GM12878 (cell line): ENCODE results near the gene TPI1. TPM values are rescaled to one million over a fixed set of nuclear protein-coding genes. Genes with fewer than 3 reads are reported as not detected.
A peak's percentile ranks its signal among the peaks of the same experiment; 100 is the strongest.

ENCODE experiments used
- ATAC-seq: fragments of 200-7000 bp; cut with Tn5 transposase; 3 replicates; pipeline ENCODE4 v1.9.1; 2020; ENCODE audit warnings: mild to moderate bottlenecking, moderate library complexity
- BruUV-seq: library from RNA; stranded (reverse); fragments of 400-500 nt; replicated peaks from 2 replicates; lab custom pipeline; 2021; lab: Mats Ljungman, UMichigan
- CTCF ChIA-PET: fragments of 300-600 bp; sonication (Branson Sonifier 250); formaldehyde crosslinking; extraction: SDS; loops from one replicate; lab custom pipeline; 2021; ENCODE audit warnings: inconsistent platforms; lab: Yijun Ruan, JAX
- POLR2A ChIA-PET: fragments of 350-600 bp; formaldehyde crosslinking; extraction: SDS; loops from one replicate; lab custom pipeline; 2021; ENCODE audit warnings: inconsistent platforms; lab: Charles Lee
- RAD21 ChIA-PET: fragments of 300-600 bp; sonication (Branson Sonifier 250); formaldehyde crosslinking; loops from one replicate; lab custom pipeline; 2023; ENCODE audit warnings: antibody characterized with exemption; ENCODE audit not compliant: unreplicated experiment; lab: Charles Lee
- SMC1A ChIA-PET: fragments of 300-600 bp; sonication (Branson Sonifier 250); formaldehyde crosslinking; loops from one replicate; lab custom pipeline; 2023; ENCODE audit not compliant: unreplicated experiment, uncharacterized antibody; lab: Charles Lee
- DNase-seq: peaks from one replicate; pipeline ENCODE4 v3.0.0-alpha.2; 2011; ENCODE audit warnings: low read depth, low spot score
- FAIRE-seq: peaks from 3 replicates; lab custom pipeline; 2011; peaks lifted over from hg19 to GRCh38; lab: Jason Lieb, UNC
- H2AFZ ChIP-seq: 2 replicates; pipeline ENCODE4 v1.6.0; 2011; ENCODE audit warnings: low read depth, low read length, control low read depth; ENCODE audit not compliant: control insufficient read depth
- H3K27ac ChIP-seq: 2 replicates; pipeline ENCODE4 v1.5.1; 2011; ENCODE audit warnings: control low read depth; ENCODE audit not compliant: control insufficient read depth, insufficient read depth
- H3K27me3 ChIP-seq, 2 experiments: replicated peaks in 1 of 2; 2 replicates each; pipeline versions ENCODE4 v1.6.0 to v1.6.1; 2011; ENCODE audit warnings: low read length in 1 of 2; ENCODE audit not compliant: control insufficient read depth in 2 of 2, insufficient read depth in 2 of 2
- H3K36me3 ChIP-seq, 2 experiments: 2 replicates each; pipeline ENCODE4 v1.5.1; 2011; ENCODE audit warnings: low read length in 1 of 2; ENCODE audit not compliant: control insufficient read depth in 2 of 2, insufficient read depth in 2 of 2
- H3K4me1 ChIP-seq: 2 replicates; pipeline ENCODE4 v1.6.1; 2011; ENCODE audit warnings: mild to moderate bottlenecking, low read length, moderate library complexity, mixed read lengths; ENCODE audit not compliant: control insufficient read depth, insufficient read depth
- H3K4me2 ChIP-seq: 2 replicates; pipeline ENCODE4 v1.6.0; 2011; ENCODE audit warnings: control low read depth; ENCODE audit not compliant: control insufficient read depth, insufficient read depth
- H3K4me3 ChIP-seq: fragments of 200-600 bp; sonication (generic); 2 replicates; pipeline ENCODE4 v1.5.1; 2016
- H3K79me2 ChIP-seq: 2 replicates; pipeline ENCODE4 v1.6.0; 2011; ENCODE audit warnings: low read length; ENCODE audit not compliant: control insufficient read depth, insufficient read depth
- H3K9ac ChIP-seq: 2 replicates; pipeline ENCODE4 v1.8.0; 2011; ENCODE audit warnings: low read length, control low read depth, mixed read lengths; ENCODE audit not compliant: control insufficient read depth, insufficient read depth
- H3K9me3 ChIP-seq: replicated peaks from 3 replicates; pipeline ENCODE4 v1.5.1; 2011; ENCODE audit warnings: mild to moderate bottlenecking, low read length; ENCODE audit not compliant: control insufficient read depth, insufficient read depth
- H4K20me1 ChIP-seq: 2 replicates; pipeline ENCODE4 v1.6.0; 2011; ENCODE audit not compliant: control insufficient read depth, insufficient read depth
- BMI1 ChIP-seq: fragments of 450-650 bp; IDR thresholded peaks from 2 replicates; pipeline ENCODE4 v1.6.1; 2016; ENCODE audit warnings: mild to moderate bottlenecking, moderate library complexity, borderline replicate concordance
- EGR1 ChIP-seq, 2 experiments: IDR thresholded peaks; 1 replicate in 1 of 2; 2 replicates in 1 of 2; pipeline ENCODE4 v1.6.1; 2011 to 2012; ENCODE audit warnings: low read depth in 2 of 2, low read length in 2 of 2, borderline replicate concordance in 1 of 2, mild to moderate bottlenecking in 1 of 2, moderate library complexity in 1 of 2
- EZH2 ChIP-seq: IDR thresholded peaks from 2 replicates; pipeline ENCODE4 v1.6.1; 2012; ENCODE audit warnings: low read depth, mild to moderate bottlenecking, control low read depth, inconsistent platforms, low read length, borderline replicate concordance; ENCODE audit not compliant: control insufficient read depth
- GABPA ChIP-seq: IDR thresholded peaks from 2 replicates; pipeline ENCODE4 v1.6.1; 2014; ENCODE audit warnings: antibody characterized with exemption, low read depth, mild to moderate bottlenecking, inconsistent platforms
- MYB ChIP-seq: fragments of 150-350 bp; IDR thresholded peaks from 2 replicates; pipeline ENCODE4 v1.6.1; 2014; ENCODE audit warnings: mild to moderate bottlenecking, low read depth, low read length, borderline replicate concordance
- WGBS: methylation state at CpG from one replicate; pipeline ENCODE4 v1.1.6; 2016; ENCODE audit warnings: low lambda C conversion rate; ENCODE audit not compliant: insufficient replicate concordance, insufficient coverage; ENCODE audit errors: missing lambda C conversion rate; 5-methylcytosine and 5-hydroxymethylcytosine counted together
- in situ Hi-C: fragments of 300-500 bp; cut with MboI; formaldehyde crosslinking; loops from 9 replicates; pipeline ENCODE4 v1.14.3; 2018; ENCODE audit warnings: mixed read lengths
- intact Hi-C: fragments of 100-400 bp; cut with micrococcal nuclease; formaldehyde crosslinking; loops from one replicate; pipeline ENCODE4 v1.14.2; 2022; ENCODE audit not compliant: unreplicated experiment
- polyA plus RNA-seq, 11 experiments: library from polyadenylated mRNA; depleted of rRNA in 4 of 11; unstranded in 6 of 11; stranded (reverse) in 5 of 11; fragments of >200 nt; fragmentation: Nextera tagmentation in 4 of 11; fragmentation: Illumina TruSeq in 1 of 11; extraction: Ambion mirVana in 4 of 11; extraction: Trizol in 1 of 11; gene quantifications; 1 replicate in 1 of 11; 2 replicates in 10 of 11; pipeline versions ENCODE4 v1.2.1 to v1.2.3, GENCODE V29; 2011 to 2016; ENCODE audit warnings: inconsistent platforms in 2 of 11, missing spikeins in 2 of 11, low read depth in 1 of 11
- total RNA-seq, 4 experiments: library from RNA; depleted of rRNA in 3 of 4; stranded (reverse); fragments of >200 nt in 3 of 4; fragmentation: Illumina TruSeq in 1 of 4; extraction: Trizol in 1 of 4; gene quantifications; 2 replicates each; pipeline versions ENCODE4 v1.2.1 to v1.2.3, GENCODE V29; 2013 to 2021

TPI1 gene
- total and polyA plus RNA-seq, 10 of the 15 experiments (the other 5 are each of a cell fraction or from before 2014, with no cell fraction given) = 916 to 7,349 (median 1,677) TPM

DNA sequence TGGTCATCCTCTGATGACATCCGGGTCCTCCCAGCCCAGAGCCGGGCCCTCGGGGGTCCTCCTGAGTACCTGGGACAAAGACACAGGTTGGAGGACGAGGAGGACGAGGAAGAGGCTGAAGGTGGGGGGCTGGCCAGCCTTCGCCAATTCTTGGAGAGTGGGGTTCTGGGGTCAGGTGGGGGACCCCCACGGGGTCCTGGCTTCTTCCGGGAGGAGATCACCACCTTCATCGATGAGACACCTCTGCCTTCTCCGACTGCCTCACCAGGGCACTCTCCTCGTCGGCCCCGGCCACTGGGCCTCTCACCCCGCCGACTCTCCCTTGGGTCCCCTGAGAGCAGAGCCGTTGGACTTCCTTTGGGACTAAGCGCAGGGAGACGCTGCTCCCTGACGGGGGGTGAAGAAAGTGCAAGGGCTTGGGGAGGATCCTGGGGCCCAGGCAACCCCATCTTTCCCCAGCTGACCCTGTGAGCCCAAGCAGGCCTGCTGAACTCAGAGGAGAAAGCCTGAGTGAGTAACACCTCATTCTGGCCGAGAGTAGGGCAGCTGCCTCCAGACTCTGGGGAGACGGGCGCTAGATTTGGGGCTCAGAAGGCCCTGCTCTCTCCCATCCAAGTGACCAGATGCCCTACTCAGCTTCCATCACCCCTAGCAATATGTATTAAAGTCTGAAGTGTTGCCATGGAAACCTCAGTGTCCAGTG is 40.4 kb upstream of the TPI1 start:
- DNase-seq (no peak), ATAC-seq (no peak), FAIRE-seq (no peak)
- no peaks in the 10 kb centered on the region for H4K20me1 ChIP-seq
- WGBS = 34% methylated on average over 21 of the region's 22 CpGs
- RAD21 ChIA-PET = interaction anchor here (0.5 to 4.2 kb wide), 3 partner anchors 18 to 138 kb away, joined by 3 to 25 read pairs (median 5); partner anchors contain the start of genes MLF2 and ZNF384
- no peaks in the 10 kb centered on the region for H3K9me3 ChIP-seq
- no peak overlapping the region for H3K4me2 ChIP-seq
- no TSS peak for BruUV-seq
- in situ Hi-C loops (loop anchor here (5.0 kb wide), 1 partner anchor 75 kb away; the partner anchor contains the start of gene MLF2), intact Hi-C loops (loop anchor here (5.0 kb wide), 1 partner anchor 90 kb away; no protein-coding TSS in a partner anchor)
- H3K79me2 ChIP-seq = no peaks in the 10 kb centered on the region
- no peak overlapping the region for H2AFZ ChIP-seq
- no peak overlapping the region for H3K9ac ChIP-seq
- H3K4me1 ChIP-seq = peaks cover 4% of the 10 kb centered on the region
- SMC1A ChIA-PET = interaction anchor here (4.8 kb wide), 1 partner anchor 74 kb away, joined by 23 read pairs; the partner anchor contains the start of gene MLF2
- H3K36me3 ChIP-seq = no peaks in the 10 kb centered on the region
- H3K4me3 ChIP-seq = no peak overlapping the region
- CTCF ChIA-PET = interaction anchor here (0.7 to 5.1 kb wide), 13 partner anchors 7 to 134 kb away, joined by 3 to 71 read pairs (median 4); partner anchors contain the start of genes MLF2 and SPSB2
- no peak overlapping the region for H3K27ac ChIP-seq
- POLR2A ChIA-PET = interaction anchor here (1.3 kb wide), 1 partner anchor 192 kb away, joined by 3 read pairs; no protein-coding TSS in a partner anchor
- peaks cover 28 to 35% of the 10 kb centered on the region in 2 experiments for H3K27me3 ChIP-seq
- TF ChIP-seq MYB = no peak
- peak; percentile 72; the same call in 1 of the 2 replicates for TF ChIP-seq BMI1
- no peak for TF ChIP-seq EZH2

DNA sequence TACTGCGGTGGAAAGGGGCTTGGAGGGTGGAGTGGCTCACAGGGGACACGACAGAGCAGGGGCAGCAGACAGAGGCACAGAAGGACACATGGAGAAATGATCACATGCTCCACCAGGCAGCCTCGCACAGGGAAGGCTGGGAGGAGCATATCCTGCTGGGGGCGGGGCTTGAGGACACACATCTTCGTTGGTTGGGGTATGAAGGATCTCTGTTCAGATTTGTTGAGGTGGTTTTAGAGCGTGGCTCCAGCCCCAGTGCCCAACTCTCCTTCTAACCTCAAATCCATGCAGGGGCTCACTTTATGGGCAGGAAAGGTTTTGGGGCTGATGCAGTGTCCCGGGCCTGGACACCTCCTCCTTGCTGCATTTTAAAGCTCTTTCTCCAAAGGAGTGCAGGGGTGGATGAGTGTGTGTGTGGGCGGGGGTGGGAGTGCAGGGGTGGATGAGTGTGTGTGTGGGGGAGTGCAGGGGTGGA is 39.9 kb upstream of the TPI1 start:
- Histone ChIP-seq H3K27me3 (peaks cover 25 to 30% of the 10 kb centered on the region in 2 experiments), H3K79me2 (no peaks in the 10 kb centered on the region), H3K4me3 (no peak overlapping the region), H3K4me1 (peaks cover 4% of the 10 kb centered on the region), H3K36me3 (no peaks in the 10 kb centered on the region), H3K9ac (no peak overlapping the region), H2AFZ (no peak overlapping the region), H3K9me3 (no peaks in the 10 kb centered on the region), H3K27ac (no peak overlapping the region), H4K20me1 (no peaks in the 10 kb centered on the region), H3K4me2 (no peak overlapping the region)
- no peak for DNase-seq
- ChIA-PET RAD21 (interaction anchor here (4.2 kb wide), 1 partner anchor 74 kb away, joined by 25 read pairs; the partner anchor contains the start of gene MLF2), CTCF (interaction anchor here (3.3 to 5.1 kb wide), 2 partner anchors 51 to 74 kb away, joined by 13 to 71 read pairs; partner anchors contain the start of gene MLF2), SMC1A (interaction anchor here (4.8 kb wide), 1 partner anchor 74 kb away, joined by 23 read pairs; the partner anchor contains the start of gene MLF2), POLR2A (no interaction called here)
- no peak for FAIRE-seq
- intact Hi-C loops (loop anchor here (5.0 kb wide), 1 partner anchor 90 kb away; no protein-coding TSS in a partner anchor), in situ Hi-C loops (loop anchor here (5.0 kb wide), 1 partner anchor 75 kb away; the partner anchor contains the start of gene MLF2)
- ATAC-seq = no peak; the same call in 2 of the 3 replicates
- WGBS = 11% methylated on average over 8 of the region's 8 CpGs
- no TSS peak for BruUV-seq
- TF ChIP-seq GABPA (no peak), EGR1 (IDR thresholded peaks at IDR 0.05; ENCODE audit: borderline replicate concordance in 1 of 2, low read depth in 2 of 2, low read length in 2 of 2) (peak in 1 of 2 experiments; percentile 38; a peak in 1 of 3 replicates)
